Measurements from ENCODE around the gene TCFL5. TPM values are rescaled to one million over a fixed set of nuclear protein-coding genes. Genes with fewer than 3 reads are reported as not detected.

Gene TCFL5
- total RNA-seq, 1 donor from 2014 or later: 11.0 TPM

DNA sequence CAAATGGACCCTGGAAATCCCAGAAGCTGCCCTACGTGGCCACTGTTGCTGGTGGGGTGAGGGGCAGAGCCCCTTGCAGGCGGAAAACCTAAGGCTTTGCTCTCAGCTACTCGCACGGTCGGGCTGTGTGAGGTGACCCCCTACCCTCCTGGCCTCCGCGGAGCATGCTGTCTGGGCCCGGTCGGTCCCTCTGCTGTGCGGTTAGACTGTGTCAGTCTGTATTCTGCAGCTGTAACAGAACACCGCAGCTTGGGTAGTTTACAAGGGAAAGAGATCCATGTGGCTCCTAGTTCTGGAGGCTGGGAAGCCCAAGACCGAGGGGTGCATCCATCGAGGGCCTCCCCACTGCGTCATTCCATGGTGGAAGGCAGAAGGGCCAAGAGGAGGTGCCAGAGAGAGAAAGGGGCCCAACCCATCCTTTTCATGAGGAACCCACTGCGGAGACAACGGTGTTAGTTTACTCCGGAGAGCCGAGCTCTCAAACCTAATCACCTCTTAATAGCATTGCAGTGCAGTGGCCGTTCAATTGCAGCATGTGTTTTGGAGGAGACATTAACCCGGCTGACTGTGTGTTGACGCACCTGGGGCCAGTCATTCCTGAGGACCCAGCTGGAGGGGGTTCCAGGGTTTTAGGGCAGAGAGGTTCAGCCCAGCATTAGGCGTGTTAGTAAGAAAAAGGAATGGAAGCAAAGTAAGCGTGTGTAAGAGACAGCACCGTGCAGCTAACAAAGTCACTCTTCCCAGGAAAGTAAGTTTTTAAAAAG is 26.5 kb downstream of the TCFL5 start:
- Mint-ChIP-seq H3K9me3 (ENCODE audit: unreplicated experiment) (no peaks in the 10 kb centered on the region), H3K4me3 (ENCODE audit: unreplicated experiment) (no peak overlapping the region), H3K4me1 (ENCODE audit: low read depth, unreplicated experiment) (peaks cover 3% of the 10 kb centered on the region), H3K27me3 (ENCODE audit: low read depth, unreplicated experiment) (no peaks in the 10 kb centered on the region), H3K27ac (ENCODE audit: unreplicated experiment) (no peak overlapping the region), H3K36me3 (ENCODE audit: low read depth, unreplicated experiment) (peaks cover 9% of the 10 kb centered on the region)
- H3K79me2 ChIP-seq (ENCODE audit: insufficient read depth, low read length): no peaks in the 10 kb centered on the region
- H3K27ac ChIP-seq (ENCODE audit: low read depth, low read length): no peak overlapping the region
- no peaks in the 10 kb centered on the region for H4K20me1 ChIP-seq (ENCODE audit: insufficient read depth, low read length)
- no peak for TF ChIP-seq EZH2 (IDR thresholded peaks at IDR 0.05; ENCODE audit: insufficient read depth, low read length)
- TF ChIP-seq, protein P1, sequence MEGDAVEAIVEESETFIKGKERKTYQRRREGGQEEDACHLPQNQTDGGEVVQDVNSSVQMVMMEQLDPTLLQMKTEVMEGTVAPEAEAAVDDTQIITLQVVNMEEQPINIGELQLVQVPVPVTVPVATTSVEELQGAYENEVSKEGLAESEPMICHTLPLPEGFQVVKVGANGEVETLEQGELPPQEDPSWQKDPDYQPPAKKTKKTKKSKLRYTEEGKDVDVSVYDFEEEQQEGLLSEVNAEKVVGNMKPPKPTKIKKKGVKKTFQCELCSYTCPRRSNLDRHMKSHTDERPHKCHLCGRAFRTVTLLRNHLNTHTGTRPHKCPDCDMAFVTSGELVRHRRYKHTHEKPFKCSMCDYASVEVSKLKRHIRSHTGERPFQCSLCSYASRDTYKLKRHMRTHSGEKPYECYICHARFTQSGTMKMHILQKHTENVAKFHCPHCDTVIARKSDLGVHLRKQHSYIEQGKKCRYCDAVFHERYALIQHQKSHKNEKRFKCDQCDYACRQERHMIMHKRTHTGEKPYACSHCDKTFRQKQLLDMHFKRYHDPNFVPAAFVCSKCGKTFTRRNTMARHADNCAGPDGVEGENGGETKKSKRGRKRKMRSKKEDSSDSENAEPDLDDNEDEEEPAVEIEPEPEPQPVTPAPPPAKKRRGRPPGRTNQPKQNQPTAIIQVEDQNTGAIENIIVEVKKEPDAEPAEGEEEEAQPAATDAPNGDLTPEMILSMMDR (IDR thresholded peaks at IDR 0.05; ENCODE audit: insufficient read depth, low read depth, low read length): no peak
- no peak overlapping the region for H3K9ac ChIP-seq (ENCODE audit: low read length)
- no peak overlapping the region for H3K4me2 ChIP-seq (ENCODE audit: low read length)
- H2AFZ ChIP-seq (ENCODE audit: low read depth, low read length): no peak overlapping the region
- H3K27me3 ChIP-seq (ENCODE audit: insufficient read depth, low read length): no peaks in the 10 kb centered on the region
- H3K36me3 ChIP-seq (ENCODE audit: insufficient read depth, low read length): no peaks in the 10 kb centered on the region
- peaks cover 3% of the 10 kb centered on the region for H3K4me1 ChIP-seq (ENCODE audit: insufficient read depth, low read length)
- no peaks in the 10 kb centered on the region for H3K9me3 ChIP-seq (ENCODE audit: insufficient read depth, low read depth, low read length)
- no peak for DNase-seq (ENCODE audit: low read depth)
- FAIRE-seq: no peak
- no peak overlapping the region for H3K4me3 ChIP-seq (ENCODE audit: insufficient read depth, low read depth, low read length)

DNA sequence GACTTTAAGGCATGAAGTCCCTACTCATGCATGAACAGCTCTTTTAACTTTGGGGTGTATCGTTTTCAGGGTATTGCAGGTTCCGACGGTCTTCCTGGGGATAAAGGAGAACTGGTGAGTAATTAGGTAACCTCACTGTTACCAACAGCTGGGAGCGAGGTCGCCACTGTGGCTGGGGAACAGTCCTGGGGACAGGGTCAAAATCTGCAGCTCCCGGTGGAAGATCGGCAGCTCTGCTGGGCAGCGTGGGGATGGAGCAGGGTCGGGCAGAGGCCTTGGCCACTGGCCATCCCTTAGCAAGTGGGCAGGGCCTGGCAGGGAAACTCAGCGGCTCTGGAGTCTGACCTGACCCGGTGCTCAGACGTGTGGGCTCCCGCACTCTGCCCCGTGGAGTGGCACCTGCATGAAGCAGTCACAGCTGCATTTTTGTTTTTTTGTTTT is 28.7 kb downstream of the TCFL5 start:
- Histone ChIP-seq H3K4me1 (ENCODE audit: insufficient read depth, low read length) (peaks cover 3% of the 10 kb centered on the region), H3K9me3 (ENCODE audit: insufficient read depth, low read depth, low read length) (no peaks in the 10 kb centered on the region), H3K27ac (ENCODE audit: low read depth, low read length) (no peak overlapping the region), H2AFZ (ENCODE audit: low read depth, low read length) (peak overlapping the region; percentile 50), H3K27me3 (ENCODE audit: insufficient read depth, low read length) (no peaks in the 10 kb centered on the region), H3K9ac (ENCODE audit: low read length) (no peak overlapping the region), H3K79me2 (ENCODE audit: insufficient read depth, low read length) (no peaks in the 10 kb centered on the region), H3K4me2 (ENCODE audit: low read length) (no peak overlapping the region), H3K4me3 (ENCODE audit: insufficient read depth, low read depth, low read length) (no peak overlapping the region), H3K36me3 (ENCODE audit: insufficient read depth, low read length) (no peaks in the 10 kb centered on the region), H4K20me1 (ENCODE audit: insufficient read depth, low read length) (no peaks in the 10 kb centered on the region)
- FAIRE-seq (no peak), DNase-seq (ENCODE audit: low read depth) (no peak)
- no peak overlapping the region for H3K27ac Mint-ChIP-seq (ENCODE audit: unreplicated experiment)
- TF ChIP-seq, protein P1 (IDR thresholded peaks at IDR 0.05; ENCODE audit: insufficient read depth, low read depth, low read length): no peak
- no peak for TF ChIP-seq EZH2 (IDR thresholded peaks at IDR 0.05; ENCODE audit: insufficient read depth, low read length)
- no peaks in the 10 kb centered on the region for H3K9me3 Mint-ChIP-seq (ENCODE audit: unreplicated experiment)
- H3K4me1 Mint-ChIP-seq (ENCODE audit: low read depth, unreplicated experiment): peaks cover 3% of the 10 kb centered on the region
- peaks cover 6% of the 10 kb centered on the region for H3K36me3 Mint-ChIP-seq (ENCODE audit: low read depth, unreplicated experiment)
- no peak overlapping the region for H3K4me3 Mint-ChIP-seq (ENCODE audit: unreplicated experiment)
- H3K27me3 Mint-ChIP-seq (ENCODE audit: low read depth, unreplicated experiment): no peaks in the 10 kb centered on the region
